HG02840 (cell line): ENCODE measurements around the gene MICAL3.

Experiments
- ATAC-seq: cut with Tn5 transposase; IDR thresholded peaks from one replicate; pipeline ENCODE4 v1.9.1; 2021; ENCODE audit warnings: mild to moderate bottlenecking, moderate library complexity, moderate number of reproducible peaks; ENCODE audit not compliant: unreplicated experiment, low FRiP score

MICAL3 gene

DNA sequence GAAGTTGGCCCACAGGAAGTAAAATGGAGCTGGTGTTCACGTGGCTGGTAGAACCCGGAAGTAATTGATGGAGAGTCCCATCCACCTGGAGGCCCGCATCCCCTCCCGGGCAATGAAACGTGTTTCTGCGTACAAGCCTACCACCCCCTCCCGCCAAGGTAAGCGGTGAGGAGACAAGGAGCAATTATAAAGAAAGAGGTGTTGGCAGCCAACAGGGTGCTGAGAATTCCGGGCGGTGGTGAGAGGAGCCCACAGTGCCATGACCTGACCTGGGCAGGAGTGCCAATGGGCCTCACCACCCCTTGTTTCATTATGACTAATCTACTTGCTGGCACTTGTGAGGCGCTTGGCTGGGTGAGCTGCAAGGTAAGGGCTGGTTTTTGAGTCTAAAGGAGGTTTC is 166.3 kb downstream of the MICAL3 start:
- ATAC-seq: no peak

DNA sequence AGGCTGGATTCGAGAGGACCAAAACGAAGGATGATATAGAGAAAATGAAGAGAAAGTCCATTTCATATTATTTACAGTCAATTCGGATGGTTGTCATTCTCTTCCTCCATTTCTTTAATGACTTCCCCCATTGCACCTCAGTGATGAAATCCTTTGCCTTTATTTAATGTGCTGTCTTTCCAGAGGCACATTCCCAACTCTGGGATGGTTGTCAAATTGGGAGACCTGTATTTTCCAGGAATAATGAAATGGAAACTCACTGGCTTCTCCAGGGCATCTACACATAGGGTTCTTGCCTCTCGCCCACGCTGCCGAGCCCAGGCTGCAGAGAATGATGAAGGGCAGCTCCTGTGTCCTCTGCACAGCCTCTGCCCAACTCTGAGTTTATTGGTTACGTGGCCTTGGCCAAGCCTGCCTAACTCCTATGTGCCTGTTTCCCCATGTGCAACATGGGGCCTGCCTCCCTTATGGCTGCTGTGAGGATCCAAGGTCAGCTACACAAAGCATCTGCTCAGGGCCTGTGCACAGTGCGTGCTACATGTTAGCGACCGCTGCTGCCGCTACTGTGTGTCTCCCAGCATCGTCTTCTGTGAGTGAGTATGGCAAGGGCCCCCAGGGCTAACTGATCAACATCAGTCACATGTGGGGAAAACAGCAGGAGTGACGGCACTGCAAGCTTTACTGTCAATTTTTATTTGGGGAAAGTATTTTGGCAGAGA is 168.6 kb downstream of the MICAL3 start:
- ATAC-seq: no peak

DNA sequence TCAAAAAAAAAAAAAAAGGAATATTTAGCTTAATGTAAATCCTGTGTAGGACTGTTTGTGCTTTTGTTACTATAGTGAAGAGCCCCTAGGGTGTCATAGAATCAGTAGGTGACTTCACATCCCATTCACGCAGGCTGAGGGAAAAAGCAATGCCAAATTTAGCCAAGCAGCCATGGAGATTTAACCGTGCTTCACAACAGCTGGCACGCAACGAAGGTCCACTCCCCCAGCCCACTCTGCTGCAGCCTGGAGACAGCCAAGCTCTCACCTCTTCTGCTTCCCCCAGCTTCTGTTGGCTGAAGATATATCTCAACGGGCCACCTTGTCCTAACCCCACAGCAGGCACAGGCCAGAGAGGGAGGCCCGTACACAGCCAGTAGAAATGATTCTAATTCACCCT is 171.3 kb downstream of the MICAL3 start:
- no peak for ATAC-seq

DNA sequence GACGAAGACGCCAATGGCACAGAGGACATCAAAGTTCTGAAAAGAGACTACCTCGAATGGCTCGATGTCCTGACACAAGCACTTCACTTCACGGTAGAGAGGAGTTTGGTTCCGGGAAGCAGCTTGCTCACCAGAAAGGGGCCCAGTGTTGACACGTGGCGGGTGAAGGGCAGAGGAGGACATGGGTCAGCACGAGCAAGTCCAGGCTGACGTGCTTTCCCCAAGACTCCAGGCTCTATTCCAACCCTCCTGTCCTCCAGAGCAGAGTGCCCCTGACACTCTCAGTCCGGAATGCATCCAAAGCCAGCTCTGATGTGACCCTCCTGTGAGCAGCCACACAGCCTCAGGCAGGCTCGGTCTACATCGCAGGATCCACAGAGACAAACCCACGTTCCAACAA is 172.6 kb downstream of the MICAL3 start:
- no peak for ATAC-seq

DNA sequence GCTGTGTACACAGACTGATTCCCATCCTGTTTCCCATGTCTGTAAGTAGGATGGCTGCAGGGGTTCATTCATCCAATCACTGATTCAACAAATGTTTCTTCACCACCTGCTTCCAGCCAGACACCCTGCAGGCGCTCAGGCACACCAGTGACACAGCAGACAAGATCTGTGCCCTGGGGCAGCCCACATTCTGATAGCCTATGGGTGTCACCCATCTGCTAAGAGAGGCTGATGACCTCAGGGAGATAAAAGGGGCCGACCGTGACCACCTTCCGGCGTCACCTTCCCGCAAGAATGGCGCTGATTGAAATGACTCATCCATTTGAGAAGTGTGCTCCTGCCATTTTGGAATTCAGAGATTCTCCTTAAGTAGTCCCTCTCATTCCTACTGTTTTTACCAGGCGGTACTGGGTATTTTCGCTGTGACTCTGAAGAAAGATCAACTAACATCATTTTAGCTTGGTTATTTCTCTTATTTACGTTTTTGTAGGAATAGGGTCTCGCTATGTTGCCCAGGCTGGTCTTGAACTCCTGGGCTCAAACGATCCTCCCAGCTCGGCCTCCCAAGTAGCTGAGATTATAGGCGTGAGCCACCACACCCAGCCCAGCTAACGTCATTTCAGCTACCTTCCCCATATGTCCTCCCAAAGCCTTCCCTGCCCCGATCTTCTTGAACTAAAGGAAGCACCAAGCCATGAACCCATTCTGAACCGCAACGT is 176.8 kb downstream of the MICAL3 start:
- ATAC-seq: no peak

DNA sequence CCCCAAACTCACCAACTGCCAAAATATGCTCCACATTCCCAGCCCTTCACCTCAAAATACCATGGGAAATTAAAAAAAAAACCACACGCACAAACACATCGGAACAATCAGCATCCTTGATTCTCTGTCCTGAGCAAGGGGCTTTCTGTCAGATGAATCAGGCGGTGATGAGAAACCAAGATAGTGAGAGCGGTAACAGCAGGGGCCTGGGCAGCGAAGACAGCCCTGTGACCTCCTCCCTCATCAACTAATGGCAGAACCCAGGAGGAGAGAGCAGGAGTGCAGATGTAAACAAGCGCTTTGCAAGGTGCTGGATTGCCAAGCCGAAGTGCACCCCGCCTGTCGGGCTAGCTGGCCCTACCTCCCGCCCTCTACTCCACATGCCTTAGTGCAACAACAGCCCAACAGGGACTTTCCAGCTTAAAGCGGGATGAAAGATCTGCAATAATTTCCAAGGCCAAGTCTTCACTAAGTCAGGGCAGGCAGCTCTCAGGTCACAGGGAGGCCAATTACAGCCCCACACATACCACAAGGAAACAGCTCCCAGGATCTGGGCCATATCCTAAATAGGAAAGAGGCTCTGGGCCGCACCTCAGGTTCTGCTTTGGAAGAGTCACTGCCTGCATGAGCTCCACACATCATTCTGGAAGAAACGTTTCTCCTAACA is 177.9 kb downstream of the MICAL3 start:
- ATAC-seq: no peak

DNA sequence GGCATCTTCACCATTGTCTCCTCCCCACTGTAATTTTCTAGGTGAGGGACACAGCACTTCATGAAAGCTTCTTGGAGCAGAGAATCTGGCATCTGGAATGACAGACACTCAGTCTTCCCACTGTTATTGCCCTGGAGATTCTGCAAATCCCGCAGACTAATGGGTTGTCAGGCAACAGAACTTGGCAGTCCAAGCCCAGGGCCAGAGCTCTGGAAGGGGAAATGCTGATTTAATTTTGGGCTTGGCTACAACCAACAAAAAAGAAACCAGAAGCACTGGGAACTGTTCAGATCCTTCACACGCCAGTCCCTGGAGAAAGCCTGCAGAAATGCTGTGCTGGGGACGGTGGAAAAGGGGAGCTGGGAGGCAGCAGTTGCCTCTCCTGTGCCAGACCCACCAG is 178.6 kb downstream of the MICAL3 start:
- ATAC-seq: no peak

DNA sequence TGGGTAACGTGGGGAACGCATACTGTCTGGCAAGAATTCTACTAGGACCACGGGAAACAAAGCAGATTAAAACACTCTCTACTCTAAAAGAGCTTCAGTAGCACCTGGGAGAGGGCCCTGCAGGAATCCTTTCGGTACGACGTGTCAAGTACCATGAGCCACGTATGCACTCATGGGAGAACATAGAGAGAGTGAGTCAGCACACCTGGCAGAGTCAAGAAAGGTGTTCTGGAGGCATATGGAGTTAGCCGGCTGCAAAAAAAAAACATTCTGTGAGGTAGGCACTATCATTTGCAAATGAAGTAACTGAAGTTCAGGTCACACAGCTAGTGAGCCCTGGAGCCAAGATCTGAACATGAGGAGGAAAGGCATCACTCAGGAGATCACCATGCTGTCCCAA is 179.0 kb downstream of the MICAL3 start:
- ATAC-seq: no peak

DNA sequence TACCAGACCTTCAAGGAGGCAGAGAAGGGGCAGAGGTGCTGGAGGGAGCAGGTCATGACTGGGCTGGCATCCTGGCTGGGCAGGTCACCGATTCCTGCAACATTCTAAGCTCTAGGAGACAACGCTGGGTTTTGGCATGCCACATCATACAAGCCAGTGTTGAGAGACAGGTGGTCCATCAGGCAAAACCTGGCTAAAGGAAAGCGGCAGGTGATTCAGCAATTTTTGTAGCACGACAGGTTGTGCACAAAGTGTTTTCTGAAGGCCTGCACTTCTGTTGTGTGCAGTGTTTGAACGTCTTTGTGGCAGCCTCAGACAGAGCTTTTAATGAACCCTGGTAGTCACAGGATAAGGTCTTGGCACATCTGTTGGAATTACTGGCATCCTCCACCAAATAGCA is 180.2 kb downstream of the MICAL3 start:
- no peak for ATAC-seq

DNA sequence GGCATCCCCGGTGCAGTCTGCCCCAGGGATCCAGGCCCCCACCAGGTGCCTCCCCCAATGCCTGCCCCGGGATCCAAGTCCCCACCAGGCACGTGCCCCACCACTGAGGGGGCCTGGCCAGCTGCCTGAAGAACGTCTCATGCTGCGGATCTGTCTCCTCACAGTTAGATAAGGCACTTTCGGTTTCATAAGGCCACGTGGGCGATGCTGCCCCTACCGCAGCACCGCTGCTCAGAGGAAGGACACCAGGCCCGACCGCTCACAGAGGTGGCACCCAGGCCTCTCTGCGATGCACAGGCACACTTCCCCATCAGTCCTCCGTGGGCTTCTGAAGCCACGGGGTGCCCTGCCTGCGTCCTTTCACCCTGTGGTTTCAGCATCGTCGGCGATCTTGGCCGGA is 182.0 kb downstream of the MICAL3 start:
- ATAC-seq: no peak

DNA sequence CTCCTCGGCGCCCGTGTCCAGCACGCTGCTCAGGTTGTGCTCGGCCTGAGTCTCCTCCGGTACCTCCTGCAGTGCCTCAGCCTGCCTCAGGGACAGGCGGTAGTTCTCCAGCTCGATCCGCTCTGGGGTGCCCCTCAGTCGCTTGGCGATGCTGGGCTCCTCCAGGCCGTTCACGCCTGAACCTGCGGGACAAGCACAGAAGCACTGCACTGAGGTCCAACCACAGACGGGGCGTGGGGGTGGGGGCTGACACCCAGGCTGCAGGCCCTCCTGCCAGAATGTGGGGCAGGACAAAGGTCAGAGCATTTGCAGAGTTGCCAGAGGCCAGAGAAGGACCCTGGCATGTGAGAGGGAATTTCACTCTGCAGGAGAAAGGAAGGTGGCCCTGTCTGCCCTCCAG is 182.5 kb downstream of the MICAL3 start:
- ATAC-seq: no peak

DNA sequence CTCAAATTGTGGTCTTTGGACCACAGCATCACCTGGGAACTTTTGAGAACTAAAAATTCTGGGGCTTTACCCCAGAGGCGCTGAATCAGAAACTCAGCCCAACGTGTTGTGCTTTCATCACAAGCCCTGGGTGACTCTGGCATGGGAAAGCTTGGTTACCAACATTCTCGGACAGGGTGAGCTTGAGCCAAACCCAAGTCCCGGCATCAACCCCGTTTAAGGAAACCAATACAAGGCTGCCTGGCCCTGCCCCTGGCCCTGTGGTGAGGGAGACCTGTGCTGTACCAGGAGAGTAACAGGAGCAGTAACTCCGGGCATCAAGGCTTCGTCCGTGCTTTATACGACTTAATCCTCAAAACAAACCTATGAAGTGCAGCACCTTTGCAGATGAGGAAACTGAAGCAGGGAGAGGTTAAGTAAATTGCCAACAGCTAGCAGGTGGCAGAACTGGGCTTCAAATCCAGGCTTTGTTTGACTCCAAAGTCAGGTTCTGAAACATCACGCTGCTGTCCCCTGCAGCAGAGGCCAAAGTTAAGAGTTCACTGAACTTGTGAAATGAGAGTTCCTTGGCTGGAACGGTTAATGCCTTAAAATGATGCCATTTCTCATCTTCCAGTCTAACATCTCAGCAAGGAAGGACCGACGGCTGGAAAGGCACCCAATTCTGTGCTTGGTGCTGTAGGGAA is 186.0 kb downstream of the MICAL3 start:
- no peak for ATAC-seq

DNA sequence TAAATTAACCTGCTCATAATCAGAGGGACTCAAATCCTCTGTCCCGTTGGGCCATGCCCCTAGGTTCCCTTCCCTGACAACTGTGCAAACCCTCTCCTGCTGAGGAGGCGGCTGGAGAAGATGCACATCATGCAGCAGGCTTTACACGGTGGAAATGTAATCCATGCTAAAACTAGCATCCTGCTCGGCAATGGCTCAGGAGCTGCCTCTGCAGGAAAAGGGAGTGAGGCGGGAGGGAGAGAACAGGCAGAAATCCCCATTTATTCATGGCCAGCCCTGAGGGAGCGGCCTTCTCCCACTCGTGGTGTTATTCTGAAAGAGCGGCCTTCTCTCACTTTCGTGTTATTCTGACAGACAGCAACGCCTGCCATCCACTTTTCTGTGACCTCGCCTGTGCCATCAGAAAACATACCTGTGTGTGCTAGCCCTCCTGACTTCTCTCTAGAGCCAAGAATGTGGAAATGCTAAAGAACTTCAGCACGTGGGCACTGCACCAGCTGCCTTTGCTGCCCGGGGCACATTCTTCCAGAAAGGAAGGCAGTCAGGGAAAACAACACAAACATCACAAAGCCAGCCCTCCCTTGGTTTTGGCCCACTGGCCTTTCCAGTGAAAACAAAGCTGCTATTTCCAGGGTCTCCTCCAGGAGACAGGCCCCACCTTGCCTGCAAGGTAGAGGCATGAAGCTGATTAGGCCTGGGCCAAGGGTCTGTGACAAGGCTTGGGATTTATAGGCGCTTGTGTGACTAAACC is 187.2 kb downstream of the MICAL3 start:
- ATAC-seq: no peak

DNA sequence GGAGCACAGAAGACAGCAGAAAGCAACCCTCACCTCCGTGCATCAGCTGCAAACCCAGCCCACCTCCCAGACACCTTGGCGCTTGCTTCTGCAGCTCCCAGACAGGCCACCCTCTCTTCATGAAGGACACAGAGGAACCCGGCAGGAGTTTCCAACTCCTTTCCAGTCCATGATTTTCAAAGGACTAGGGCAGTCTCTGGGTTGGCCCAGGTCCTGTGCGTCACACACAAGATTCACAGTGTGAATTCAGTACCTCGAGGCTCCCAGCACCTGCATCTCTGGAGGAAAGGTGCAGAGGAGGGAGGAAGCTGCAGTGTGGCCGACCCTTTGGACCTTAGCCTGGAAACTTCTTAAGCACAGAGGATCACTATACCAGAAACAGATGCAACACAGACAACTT is 189.1 kb downstream of the MICAL3 start:
- no peak for ATAC-seq

DNA sequence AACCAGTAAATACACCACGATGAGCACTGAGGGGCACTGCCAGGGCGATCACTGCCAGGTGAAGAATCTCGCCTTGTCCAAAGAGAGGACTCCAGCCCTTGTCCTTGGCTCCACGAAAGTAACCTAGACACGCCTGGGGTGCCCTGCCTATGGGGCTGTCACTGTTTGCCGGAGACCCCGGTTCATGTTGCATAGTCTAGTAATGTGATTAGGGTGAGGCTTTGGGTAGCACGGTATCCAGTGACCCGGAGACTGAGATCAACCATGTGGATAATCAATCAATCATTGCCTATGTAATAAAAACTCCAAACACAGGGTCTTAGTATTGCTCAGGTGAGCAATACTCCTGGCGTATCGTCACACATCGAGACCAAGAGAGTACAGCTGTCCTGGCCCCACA is 190.9 kb downstream of the MICAL3 start:
- ATAC-seq: no peak

DNA sequence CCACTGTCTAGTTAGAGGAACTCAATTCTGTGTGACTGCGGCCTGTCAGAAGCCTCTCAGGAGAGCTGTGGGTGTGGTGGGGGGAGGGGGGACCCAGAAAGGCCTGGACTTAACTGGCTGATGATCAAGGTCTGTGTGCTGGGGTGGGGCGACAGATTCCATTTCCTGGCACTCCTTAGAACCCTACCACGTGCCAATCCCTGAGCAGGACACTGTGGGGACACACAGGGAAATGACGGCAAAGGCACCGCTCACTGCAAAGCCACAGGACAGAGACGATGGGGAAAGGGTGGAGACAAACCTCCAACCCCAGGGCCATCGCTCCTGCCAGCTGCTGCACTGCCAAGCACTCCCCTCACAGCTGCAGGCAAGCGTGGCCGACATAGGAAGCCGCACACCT is 191.7 kb downstream of the MICAL3 start:
- ATAC-seq: no peak

DNA sequence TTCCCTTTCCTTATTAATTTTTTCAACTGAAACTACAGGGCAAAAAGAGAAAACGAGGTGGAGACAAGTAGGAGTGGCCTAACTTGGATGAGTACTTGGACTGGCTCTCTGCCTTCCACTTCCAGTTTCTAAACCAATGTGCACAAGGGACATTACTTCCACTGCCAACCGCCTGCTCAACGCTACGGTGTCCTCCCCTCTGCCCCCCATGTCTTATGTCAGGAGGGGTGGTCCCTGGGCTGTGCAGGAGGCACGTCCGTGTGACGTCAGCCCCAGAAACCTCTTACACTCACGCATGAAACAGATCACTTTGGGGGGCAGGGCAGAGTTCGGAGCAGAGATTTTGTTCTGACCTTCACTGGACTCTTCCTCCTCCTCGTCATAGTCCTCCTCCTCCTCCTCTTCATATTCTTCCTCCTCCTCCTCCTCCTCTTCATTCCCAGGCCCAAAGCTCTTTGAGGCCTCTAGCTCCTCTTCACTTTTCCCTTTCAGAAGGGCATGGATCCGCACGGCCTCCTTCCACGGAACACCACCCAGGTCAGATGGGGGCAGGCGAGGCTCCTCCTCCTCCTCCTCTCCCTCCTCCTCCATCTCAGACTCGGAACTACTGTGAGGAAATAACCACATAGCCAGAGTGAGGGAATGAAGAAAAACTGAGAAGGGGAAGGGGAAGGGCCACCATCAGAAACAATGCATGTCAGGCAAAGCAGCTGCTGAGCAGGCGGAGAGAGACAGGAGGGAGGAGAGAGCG is 192.7 kb downstream of the MICAL3 start:
- ATAC-seq: no peak

DNA sequence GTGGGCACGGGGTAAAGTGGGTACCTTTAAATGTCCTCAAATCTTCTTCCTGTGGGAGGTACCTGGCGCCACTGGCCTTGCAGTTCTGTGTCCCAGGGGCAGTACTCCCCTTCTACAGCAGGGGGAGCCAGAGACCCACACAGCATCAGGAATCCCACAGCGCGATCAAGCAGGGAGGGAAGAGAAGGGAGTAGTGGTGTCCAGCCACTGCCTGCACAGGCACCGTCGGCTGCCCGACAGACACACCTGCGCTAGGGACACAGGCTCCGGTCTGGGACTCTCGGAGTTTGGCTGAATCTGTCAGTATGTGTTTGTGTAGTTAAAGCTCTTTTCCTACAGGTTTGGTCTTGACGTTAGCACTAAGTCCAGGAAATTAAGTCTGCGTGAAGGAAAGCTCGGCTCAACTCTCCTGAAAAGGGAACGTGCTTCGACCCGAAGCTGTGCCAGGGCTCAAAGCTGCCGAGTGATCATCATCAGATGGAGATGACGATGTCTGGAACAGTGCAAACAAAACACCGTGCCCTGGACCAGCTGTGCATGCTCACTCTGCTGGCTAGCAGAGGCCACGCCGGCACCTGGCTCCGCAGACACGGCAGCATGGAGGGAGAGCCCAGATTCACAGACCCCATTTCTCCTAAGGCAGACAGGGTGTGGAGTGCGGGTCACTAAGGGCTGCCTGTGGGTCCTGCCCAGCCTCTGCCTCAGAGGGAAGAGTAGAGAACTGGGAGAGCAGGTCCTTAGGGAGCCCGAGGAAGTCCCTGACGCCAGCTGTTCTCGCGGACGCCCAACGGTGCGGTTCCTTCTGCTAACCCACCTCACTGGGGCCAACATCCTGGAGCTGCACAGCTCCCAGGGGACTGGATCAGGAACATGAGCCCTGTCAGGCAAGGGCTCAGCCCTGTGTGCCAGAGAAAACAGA is 194.1 kb downstream of the MICAL3 start:
- no peak for ATAC-seq

DNA sequence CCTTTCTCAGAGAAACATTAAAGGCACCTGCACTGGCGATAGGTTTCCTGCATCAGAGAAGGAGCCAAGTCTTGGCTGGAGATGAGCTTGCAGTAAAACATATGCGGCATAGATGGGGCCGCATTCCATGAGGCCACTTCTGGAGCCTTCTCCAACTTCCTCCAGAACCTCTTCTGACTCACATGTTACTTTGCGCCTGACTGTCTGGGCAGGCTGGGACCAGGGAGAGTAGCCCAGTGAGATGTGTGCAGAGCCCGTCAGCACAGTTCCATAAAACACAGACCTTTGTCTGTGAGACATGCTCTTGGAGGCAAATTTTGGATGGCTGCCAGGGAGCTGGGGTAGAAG is 194.7 kb downstream of the MICAL3 start:
- ATAC-seq: no peak
